ENCODE results near the gene MOV10L1.

Gene MOV10L1

DNA sequence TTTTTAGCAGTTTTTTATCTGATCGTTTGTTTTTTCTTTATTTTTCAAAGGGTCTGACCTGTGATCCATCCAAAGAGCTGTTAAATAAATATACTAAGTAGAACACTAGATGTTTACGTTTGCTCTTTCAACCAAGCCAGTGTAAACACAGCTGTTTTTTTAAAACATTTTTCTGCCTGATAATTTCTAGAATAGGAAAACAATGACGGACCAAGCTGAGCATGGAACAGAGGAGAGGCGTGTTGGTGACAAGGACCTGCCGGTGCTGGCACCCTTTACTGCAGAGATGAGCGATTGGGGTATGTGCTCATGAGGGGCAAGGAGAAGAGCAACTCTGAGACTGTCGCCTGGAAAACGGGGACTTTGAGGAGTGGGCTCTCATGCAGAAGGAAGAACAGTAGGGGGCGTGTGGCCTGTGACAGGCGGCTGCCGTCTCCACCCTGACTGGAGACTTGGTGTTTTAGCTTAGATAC is 52.1 kb downstream of the MOV10L1 start:
- Histone ChIP-seq H2AFZ (ENCODE audit: low read length) (no peak overlapping the region), H3K9me2 (ENCODE audit: low read depth, low read length) (no peaks in the 10 kb centered on the region)
- TF ChIP-seq EZH2 (IDR thresholded peaks at IDR 0.05; ENCODE audit: borderline replicate concordance, low read length) = no peak
- TF ChIP-seq, protein P1, sequence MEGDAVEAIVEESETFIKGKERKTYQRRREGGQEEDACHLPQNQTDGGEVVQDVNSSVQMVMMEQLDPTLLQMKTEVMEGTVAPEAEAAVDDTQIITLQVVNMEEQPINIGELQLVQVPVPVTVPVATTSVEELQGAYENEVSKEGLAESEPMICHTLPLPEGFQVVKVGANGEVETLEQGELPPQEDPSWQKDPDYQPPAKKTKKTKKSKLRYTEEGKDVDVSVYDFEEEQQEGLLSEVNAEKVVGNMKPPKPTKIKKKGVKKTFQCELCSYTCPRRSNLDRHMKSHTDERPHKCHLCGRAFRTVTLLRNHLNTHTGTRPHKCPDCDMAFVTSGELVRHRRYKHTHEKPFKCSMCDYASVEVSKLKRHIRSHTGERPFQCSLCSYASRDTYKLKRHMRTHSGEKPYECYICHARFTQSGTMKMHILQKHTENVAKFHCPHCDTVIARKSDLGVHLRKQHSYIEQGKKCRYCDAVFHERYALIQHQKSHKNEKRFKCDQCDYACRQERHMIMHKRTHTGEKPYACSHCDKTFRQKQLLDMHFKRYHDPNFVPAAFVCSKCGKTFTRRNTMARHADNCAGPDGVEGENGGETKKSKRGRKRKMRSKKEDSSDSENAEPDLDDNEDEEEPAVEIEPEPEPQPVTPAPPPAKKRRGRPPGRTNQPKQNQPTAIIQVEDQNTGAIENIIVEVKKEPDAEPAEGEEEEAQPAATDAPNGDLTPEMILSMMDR (IDR thresholded peaks at IDR 0.05; ENCODE audit: low read length) = peak; percentile 62

DNA sequence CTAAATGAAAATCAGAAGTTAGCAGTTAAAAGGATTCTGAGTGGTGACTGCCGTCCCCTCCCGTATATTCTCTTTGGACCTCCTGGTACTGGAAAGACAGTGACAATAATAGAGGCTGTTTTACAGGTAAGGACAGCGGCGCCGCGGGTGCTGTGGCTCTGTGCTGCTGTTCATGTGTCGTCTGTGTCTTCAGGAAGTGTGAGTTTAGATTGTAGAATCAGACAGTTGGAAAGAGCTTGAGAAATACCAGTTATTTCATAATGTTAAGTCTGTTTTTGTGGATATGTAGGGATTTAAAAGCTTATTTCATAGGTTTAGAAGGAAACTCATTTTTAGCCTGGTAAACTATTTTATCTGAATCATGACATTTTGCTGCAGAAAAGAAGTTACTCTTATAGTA is 53.3 kb downstream of the MOV10L1 start:
- Histone ChIP-seq H3K9me3 (ENCODE audit: low read length) (no peaks in the 10 kb centered on the region), H3K4me2 (ENCODE audit: low read length) (peak overlapping the region; percentile 24; the same call in 1 of the 2 replicates), H3K36me3 (ENCODE audit: insufficient read depth, low read length) (no peaks in the 10 kb centered on the region), H3K79me2 (ENCODE audit: insufficient read depth, low read length) (no peaks in the 10 kb centered on the region), H4K20me1 (ENCODE audit: insufficient read depth, low read length) (no peaks in the 10 kb centered on the region), H3K4me1 (ENCODE audit: insufficient read depth, low read length, severe bottlenecking) (peaks cover 79% of the 10 kb centered on the region), H3K9ac (ENCODE audit: low read length) (no peak overlapping the region), H2AFZ (ENCODE audit: low read length) (no peak overlapping the region), H3K4me3 (ENCODE audit: low read depth, low read length, poor library complexity, severe bottlenecking) (no peak overlapping the region), H3K27me3 (ENCODE audit: insufficient read depth, low read length) (no peaks in the 10 kb centered on the region), H3F3A (ENCODE audit: insufficient read depth, low read length) (0 out of 2 replicates have a peak, but pooled peaks cover 15% of the 10 kb centered on the region), H3K9me2 (ENCODE audit: low read depth, low read length) (no peaks in the 10 kb centered on the region), H3K27ac (ENCODE audit: low read depth, low read length, poor library complexity, severe bottlenecking) (peak overlapping the region; percentile 98)
- TF ChIP-seq, protein P1 (IDR thresholded peaks at IDR 0.05; ENCODE audit: low read length) = no peak
- no peak for TF ChIP-seq EZH2 (IDR thresholded peaks at IDR 0.05; ENCODE audit: borderline replicate concordance, low read length)

More for the DNA sequence above, 52.1 kb downstream of the MOV10L1 start:
- H3K36me3 ChIP-seq (ENCODE audit: insufficient read depth, low read length) = no peaks in the 10 kb centered on the region
- no peaks in the 10 kb centered on the region for H3K27me3 ChIP-seq (ENCODE audit: insufficient read depth, low read length)
- H3K4me1 ChIP-seq (ENCODE audit: insufficient read depth, low read length, severe bottlenecking) = peaks cover 73% of the 10 kb centered on the region
- H4K20me1 ChIP-seq (ENCODE audit: insufficient read depth, low read length) = no peaks in the 10 kb centered on the region
- H3K79me2 ChIP-seq (ENCODE audit: insufficient read depth, low read length) = no peaks in the 10 kb centered on the region
- no peaks in the 10 kb centered on the region for H3K9me3 ChIP-seq (ENCODE audit: low read length)
- 0 out of 2 replicates have a peak, but pooled peaks cover 15% of the 10 kb centered on the region for H3F3A ChIP-seq (ENCODE audit: insufficient read depth, low read length)
- no peak overlapping the region for H3K4me3 ChIP-seq (ENCODE audit: low read depth, low read length, poor library complexity, severe bottlenecking)
- H3K4me2 ChIP-seq (ENCODE audit: low read length) = no peak overlapping the region
- H3K27ac ChIP-seq (ENCODE audit: low read depth, low read length, poor library complexity, severe bottlenecking) = peak overlapping the region; percentile 98
- no peak overlapping the region for H3K9ac ChIP-seq (ENCODE audit: low read length)

DNA sequence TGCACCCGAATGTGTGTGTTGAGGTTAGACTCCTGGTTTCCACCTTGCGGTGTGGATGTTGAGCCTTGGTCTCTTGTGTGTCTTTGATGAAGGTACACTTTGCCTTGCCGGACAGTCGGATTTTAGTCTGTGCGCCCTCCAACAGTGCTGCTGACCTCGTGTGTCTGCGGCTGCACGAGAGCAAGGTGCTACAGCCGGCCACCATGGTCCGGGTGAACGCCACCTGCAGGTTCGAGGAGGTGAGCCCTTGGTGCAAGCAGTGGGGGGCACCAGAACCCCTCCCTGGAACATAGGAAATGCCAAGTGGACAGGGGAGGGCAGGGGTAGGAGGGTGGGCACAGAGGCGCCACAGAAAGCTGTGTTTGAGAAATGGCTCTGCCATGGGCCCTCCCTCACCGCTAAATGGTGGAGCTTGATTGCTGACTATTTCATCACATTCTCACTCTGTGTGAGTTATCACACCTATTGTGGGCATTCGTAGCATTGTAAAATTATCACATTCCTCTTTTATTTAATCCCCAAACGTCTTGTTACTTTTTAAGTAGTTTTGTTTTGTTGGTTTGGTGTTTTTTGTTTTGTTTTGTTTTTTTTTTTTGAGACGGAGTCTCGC is 54.3 kb downstream of the MOV10L1 start:
- H3K4me1 ChIP-seq (ENCODE audit: insufficient read depth, low read length, severe bottlenecking) = peaks cover 76% of the 10 kb centered on the region
- no peak overlapping the region for H3K4me3 ChIP-seq (ENCODE audit: low read depth, low read length, poor library complexity, severe bottlenecking)
- no peaks in the 10 kb centered on the region for H4K20me1 ChIP-seq (ENCODE audit: insufficient read depth, low read length)

More for the DNA sequence above, 54.3 kb downstream of the MOV10L1 start:
- Histone ChIP-seq H3K79me2 (ENCODE audit: insufficient read depth, low read length) (no peaks in the 10 kb centered on the region), H3K9me3 (ENCODE audit: low read length) (no peaks in the 10 kb centered on the region), H3K9ac (ENCODE audit: low read length) (no peak overlapping the region), H2AFZ (ENCODE audit: low read length) (no peak overlapping the region), H3K27ac (ENCODE audit: low read depth, low read length, poor library complexity, severe bottlenecking) (no peak overlapping the region), H3K27me3 (ENCODE audit: insufficient read depth, low read length) (no peaks in the 10 kb centered on the region), H3K36me3 (ENCODE audit: insufficient read depth, low read length) (no peaks in the 10 kb centered on the region), H3F3A (ENCODE audit: insufficient read depth, low read length) (0 out of 2 replicates have a peak, but pooled peaks cover 11% of the 10 kb centered on the region), H3K4me2 (ENCODE audit: low read length) (no peak overlapping the region), H3K9me2 (ENCODE audit: low read depth, low read length) (no peaks in the 10 kb centered on the region)
- TF ChIP-seq, protein P1 (IDR thresholded peaks at IDR 0.05; ENCODE audit: low read length) = peak; percentile 55
- no peak for TF ChIP-seq EZH2 (IDR thresholded peaks at IDR 0.05; ENCODE audit: borderline replicate concordance, low read length)
